ENCODE results near the gene SLC25A21. TPM values are rescaled to one million over a fixed set of nuclear protein-coding genes. Genes with fewer than 3 reads are reported as not detected.

SLC25A21 gene
- total RNA-seq, 1 donor from 2014 or later, result 0.56 TPM

GRCh38 chr14:37047996-37048395, 124.4 kb downstream of the SLC25A21 start:
- Mint-ChIP-seq H3K36me3 (ENCODE audit: unreplicated experiment) (no peaks in the 10 kb centered on the region), H3K27me3 (ENCODE audit: unreplicated experiment) (no peaks in the 10 kb centered on the region), H3K4me1 (ENCODE audit: unreplicated experiment) (peaks cover 39% of the 10 kb centered on the region), H3K9me3 (ENCODE audit: unreplicated experiment) (no peaks in the 10 kb centered on the region), H3K4me3 (ENCODE audit: unreplicated experiment) (no peak overlapping the region), H3K27ac (ENCODE audit: unreplicated experiment) (peak overlapping the region; percentile 58)
- DNase-seq (ENCODE audit: extremely low spot score, unreplicated experiment), result no peak
- no peak for TF ChIP-seq CTCF (IDR thresholded peaks at IDR 0.05)

GRCh38 chr14:37047226-37047625, 125.2 kb downstream of the SLC25A21 start:
- Mint-ChIP-seq H3K4me1 (ENCODE audit: unreplicated experiment) (peaks cover 45% of the 10 kb centered on the region), H3K27ac (ENCODE audit: unreplicated experiment) (no peak overlapping the region), H3K9me3 (ENCODE audit: unreplicated experiment) (no peaks in the 10 kb centered on the region), H3K27me3 (ENCODE audit: unreplicated experiment) (no peaks in the 10 kb centered on the region), H3K4me3 (ENCODE audit: unreplicated experiment) (no peak overlapping the region), H3K36me3 (ENCODE audit: unreplicated experiment) (no peaks in the 10 kb centered on the region)
- TF ChIP-seq CTCF (IDR thresholded peaks at IDR 0.05), result no peak
- no peak for DNase-seq (ENCODE audit: extremely low spot score, unreplicated experiment)

- H3K27ac Mint-ChIP-seq (ENCODE audit: unreplicated experiment), result no peak overlapping the region
- H3K9me3 Mint-ChIP-seq (ENCODE audit: unreplicated experiment), result no peaks in the 10 kb centered on the region
- H3K4me1 Mint-ChIP-seq (ENCODE audit: unreplicated experiment), result peaks cover 49% of the 10 kb centered on the region
- H3K4me3 Mint-ChIP-seq (ENCODE audit: unreplicated experiment), result no peak overlapping the region
- H3K36me3 Mint-ChIP-seq (ENCODE audit: unreplicated experiment), result no peaks in the 10 kb centered on the region
- DNase-seq (ENCODE audit: extremely low spot score, unreplicated experiment), result no peak
- TF ChIP-seq CTCF (IDR thresholded peaks at IDR 0.05), result no peak
- H3K27me3 Mint-ChIP-seq (ENCODE audit: unreplicated experiment), result no peaks in the 10 kb centered on the region
Measured at GRCh38 chr14:37046815-37047214, 125.6 kb downstream of the SLC25A21 start.

- no peak overlapping the region for H3K27ac Mint-ChIP-seq (ENCODE audit: unreplicated experiment)
- no peaks in the 10 kb centered on the region for H3K9me3 Mint-ChIP-seq (ENCODE audit: unreplicated experiment)
- DNase-seq (ENCODE audit: extremely low spot score, unreplicated experiment), result no peak
- no peak overlapping the region for H3K4me3 Mint-ChIP-seq (ENCODE audit: unreplicated experiment)
- H3K36me3 Mint-ChIP-seq (ENCODE audit: unreplicated experiment), result no peaks in the 10 kb centered on the region
- H3K4me1 Mint-ChIP-seq (ENCODE audit: unreplicated experiment), result peaks cover 60% of the 10 kb centered on the region
- no peak for TF ChIP-seq CTCF (IDR thresholded peaks at IDR 0.05)
- no peaks in the 10 kb centered on the region for H3K27me3 Mint-ChIP-seq (ENCODE audit: unreplicated experiment)
Measured at GRCh38 chr14:37045340-37046061, 126.9 kb downstream of the SLC25A21 start.

GRCh38 chr14:37037636-37038387, 134.6 kb downstream of the SLC25A21 start:
- TF ChIP-seq CTCF (IDR thresholded peaks at IDR 0.05), result no peak
- Mint-ChIP-seq H3K9me3 (ENCODE audit: unreplicated experiment) (no peaks in the 10 kb centered on the region), H3K36me3 (ENCODE audit: unreplicated experiment) (no peaks in the 10 kb centered on the region), H3K27me3 (ENCODE audit: unreplicated experiment) (no peaks in the 10 kb centered on the region), H3K4me3 (ENCODE audit: unreplicated experiment) (no peak overlapping the region), H3K27ac (ENCODE audit: unreplicated experiment) (peak overlapping the region; percentile 71), H3K4me1 (ENCODE audit: unreplicated experiment) (peaks cover 62% of the 10 kb centered on the region)
- no peak for DNase-seq (ENCODE audit: extremely low spot score, unreplicated experiment)
